Stimulated activated naive CD4-positive, alpha-beta T cell treated with Interleukin-2 at 50 U/mL for 16 hours (primary cell): Measurements from ENCODE around the gene CD74.

ENCODE experiments used
- DNase-seq: peaks from one replicate; lab custom pipeline; 2025; lab: John Stamatoyannopoulos, UW

Gene CD74

GRCh38 chr5:150409638-150410523, 2.8 kb downstream of the CD74 start:
- no peak for DNase-seq

- no peak for DNase-seq
Observed at GRCh38 chr5:150408231-150408943, 4.3 kb downstream of the CD74 start.

- no peak for DNase-seq
Observed at GRCh38 chr5:150407096-150407720, 5.5 kb downstream of the CD74 start.

GRCh38 chr5:150406723-150407095, 6.0 kb downstream of the CD74 start:
- no peak for DNase-seq

- no peak for DNase-seq
Observed at GRCh38 chr5:150406103-150406722, 6.5 kb downstream of the CD74 start.

- DNase-seq: no peak
Observed at GRCh38 chr5:150404941-150405816, 7.5 kb downstream of the CD74 start.

- DNase-seq: no peak
Observed at GRCh38 chr5:150404535-150404934, 8.2 kb downstream of the CD74 start.

GRCh38 chr5:150404121-150404520, 8.6 kb downstream of the CD74 start:
- no peak for DNase-seq

GRCh38 chr5:150402901-150403342, 9.8 kb downstream of the CD74 start:
- DNase-seq: no peak

GRCh38 chr5:150402229-150402773, 10.4 kb downstream of the CD74 start:
- no peak for DNase-seq

GRCh38 chr5:150401376-150402228, 11.1 kb downstream of the CD74 start:
- DNase-seq: no peak

GRCh38 chr5:150401076-150401375, 11.7 kb downstream of the CD74 start:
- no peak for DNase-seq

- no peak for DNase-seq
Observed at GRCh38 chr5:150400316-150401075, 12.2 kb downstream of the CD74 start.

- no peak for DNase-seq
Observed at GRCh38 chr5:150399524-150400211, 13.0 kb downstream of the CD74 start.

GRCh38 chr5:150398722-150399523, 13.8 kb downstream of the CD74 start:
- DNase-seq: no peak

GRCh38 chr5:150397782-150398721, 14.7 kb downstream of the CD74 start:
- no peak for DNase-seq
